NK-92 (cell line): Measurements from ENCODE around the gene STARD4.

Source experiments
- DNase-seq: peaks from one replicate; lab custom pipeline; 2025; ENCODE audit not compliant: unreplicated experiment; lab: John Stamatoyannopoulos, UW

Gene STARD4

DNA sequence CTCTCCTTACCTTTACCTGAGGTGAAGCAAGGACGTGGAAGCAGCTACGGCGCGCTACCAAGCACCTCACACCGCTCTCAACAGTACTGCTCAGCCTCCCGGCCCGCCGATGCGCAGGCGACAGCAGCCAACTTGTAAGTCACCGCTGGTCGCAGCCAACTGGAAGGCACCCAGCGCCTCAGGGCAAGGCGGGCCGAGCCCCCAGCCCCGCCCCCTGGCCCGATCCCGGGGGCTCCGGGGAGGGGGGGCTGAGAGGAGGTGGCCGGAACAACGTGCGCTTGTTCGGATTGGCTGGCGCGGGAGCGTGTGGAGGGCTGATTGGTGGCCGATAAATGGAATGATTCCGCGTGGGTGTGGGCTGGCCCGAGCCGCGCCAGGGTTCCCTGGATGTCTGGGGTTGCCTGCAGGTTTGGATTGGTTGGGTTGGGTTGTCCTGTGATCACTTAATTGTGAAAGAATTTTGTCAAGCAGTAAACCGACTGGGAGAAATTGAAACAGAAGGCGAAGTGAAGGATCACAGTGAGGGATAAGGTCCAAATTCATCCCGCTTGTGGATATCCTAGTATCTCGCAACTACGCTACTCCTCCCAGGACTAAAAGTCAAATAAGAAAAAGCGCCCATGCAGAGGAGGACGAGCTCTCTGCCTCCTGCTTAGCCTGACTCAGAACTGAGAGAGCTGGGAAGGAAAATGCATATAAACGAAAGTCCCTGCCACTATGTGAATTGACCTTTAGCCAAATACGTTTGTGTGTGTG, at the start of gene STARD4:
TSS of gene STARD4 (minus strand) at position 161 of the 756 bp plus-strand sequence. CDS start 5,102 bp downstream, outside the sequence.
- peak; percentile 64 for DNase-seq

GRCh38 chr5:111559680-111560079, 47.3 kb upstream of the STARD4 start:
- DNase-seq, result no peak

- DNase-seq, result no peak
Measured at GRCh38 chr5:111557686-111558085, 45.4 kb upstream of the STARD4 start.

- no peak for DNase-seq
Measured at GRCh38 chr5:111557111-111557510, 44.8 kb upstream of the STARD4 start.

- DNase-seq, result no peak
Measured at GRCh38 chr5:111556501-111556900, 44.2 kb upstream of the STARD4 start.

- no peak for DNase-seq
Measured at GRCh38 chr5:111555760-111556159, 43.4 kb upstream of the STARD4 start.

GRCh38 chr5:111553868-111554267, 41.5 kb upstream of the STARD4 start:
- no peak for DNase-seq

DNA sequence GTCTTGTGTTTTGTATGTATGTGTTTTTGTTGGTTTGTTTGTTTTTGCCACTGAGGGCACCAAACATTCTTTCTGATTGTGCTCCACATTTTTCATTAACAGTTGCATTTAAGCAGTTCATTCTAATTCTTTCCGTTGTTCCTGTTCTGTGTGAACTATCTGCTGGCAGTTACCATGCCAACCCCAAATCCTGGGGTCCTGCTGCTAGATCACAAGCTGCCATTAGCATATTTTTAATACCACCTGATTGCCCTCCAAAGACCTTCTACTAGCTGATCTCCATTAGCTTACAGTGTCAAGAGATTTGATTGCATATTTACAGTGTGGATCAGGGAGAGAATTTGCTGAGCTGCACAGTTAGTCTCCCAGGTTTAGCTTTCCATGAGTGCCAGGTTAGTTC, 40.6 kb upstream of the STARD4 start:
- DNase-seq, result no peak

- no peak for DNase-seq
Measured at GRCh38 chr5:111552492-111552891, 40.2 kb upstream of the STARD4 start.

- DNase-seq, result no peak
Measured at GRCh38 chr5:111551569-111552275, 39.4 kb upstream of the STARD4 start.

- no peak for DNase-seq
Measured at GRCh38 chr5:111551161-111551560, 38.8 kb upstream of the STARD4 start.

- no peak for DNase-seq
Measured at GRCh38 chr5:111550282-111551020, 38.1 kb upstream of the STARD4 start.

DNA sequence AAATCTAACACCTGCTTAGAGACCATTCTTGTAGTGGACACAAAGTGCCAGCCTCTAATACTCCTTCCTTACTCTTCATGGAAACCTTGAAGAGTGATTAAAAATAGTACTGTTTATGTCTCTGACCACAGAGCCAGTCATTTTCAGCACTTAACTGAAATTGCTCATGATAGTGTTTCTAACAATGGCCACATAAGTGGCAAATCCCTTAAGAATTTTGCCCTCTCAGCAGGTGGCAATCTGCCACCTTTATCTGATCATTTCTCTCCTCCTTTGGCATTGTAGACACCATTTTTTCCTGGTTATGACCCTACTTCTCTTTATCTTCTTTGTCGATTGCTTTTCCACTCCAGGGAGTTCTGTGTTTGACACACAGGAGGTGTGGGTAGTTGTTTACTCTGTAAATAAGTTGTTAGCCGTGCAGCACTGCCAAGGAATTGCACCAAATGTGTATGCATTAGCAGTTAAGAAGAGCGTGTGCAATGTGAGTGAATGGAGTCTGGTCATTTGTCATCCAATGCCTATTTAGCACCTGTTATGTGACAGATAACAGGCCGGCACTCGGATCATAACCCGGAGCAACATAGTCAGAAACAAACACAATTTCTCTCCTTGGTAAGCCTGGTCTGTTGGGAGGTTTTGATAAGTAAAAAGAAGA, 36.8 kb upstream of the STARD4 start:
- no peak for DNase-seq

DNA sequence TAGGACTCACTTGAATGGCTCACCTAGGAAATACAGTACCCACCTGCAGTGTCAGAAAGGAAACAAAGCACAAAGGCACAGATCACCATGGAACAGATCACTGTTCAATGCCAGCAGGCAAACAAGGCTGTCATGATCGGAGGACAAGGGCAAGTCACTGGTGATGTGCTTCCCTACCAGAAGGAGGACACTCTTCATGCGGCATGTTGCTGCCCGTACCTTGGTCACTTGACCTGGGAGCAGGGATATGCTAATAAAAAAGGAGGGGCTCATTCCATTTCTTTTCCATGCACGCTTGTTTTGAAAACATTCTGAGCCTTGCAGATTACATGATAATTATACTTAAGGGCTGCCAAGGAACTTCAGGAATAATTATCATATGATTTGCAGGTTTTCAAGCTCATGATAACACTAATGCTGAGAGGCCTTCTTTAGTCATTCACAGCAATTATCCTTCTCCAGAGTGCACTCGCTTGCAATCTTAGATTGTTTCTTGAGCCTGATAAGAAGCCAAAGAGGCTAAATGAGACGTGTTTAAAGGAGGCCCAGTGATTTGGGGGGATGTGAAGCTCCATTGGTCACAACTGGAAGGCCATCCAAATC, 36.1 kb upstream of the STARD4 start:
- no peak for DNase-seq

- no peak for DNase-seq
Measured at GRCh38 chr5:111545031-111545430, 32.7 kb upstream of the STARD4 start.

GRCh38 chr5:111537141-111538024, 25.0 kb upstream of the STARD4 start:
- DNase-seq, result no peak

DNA sequence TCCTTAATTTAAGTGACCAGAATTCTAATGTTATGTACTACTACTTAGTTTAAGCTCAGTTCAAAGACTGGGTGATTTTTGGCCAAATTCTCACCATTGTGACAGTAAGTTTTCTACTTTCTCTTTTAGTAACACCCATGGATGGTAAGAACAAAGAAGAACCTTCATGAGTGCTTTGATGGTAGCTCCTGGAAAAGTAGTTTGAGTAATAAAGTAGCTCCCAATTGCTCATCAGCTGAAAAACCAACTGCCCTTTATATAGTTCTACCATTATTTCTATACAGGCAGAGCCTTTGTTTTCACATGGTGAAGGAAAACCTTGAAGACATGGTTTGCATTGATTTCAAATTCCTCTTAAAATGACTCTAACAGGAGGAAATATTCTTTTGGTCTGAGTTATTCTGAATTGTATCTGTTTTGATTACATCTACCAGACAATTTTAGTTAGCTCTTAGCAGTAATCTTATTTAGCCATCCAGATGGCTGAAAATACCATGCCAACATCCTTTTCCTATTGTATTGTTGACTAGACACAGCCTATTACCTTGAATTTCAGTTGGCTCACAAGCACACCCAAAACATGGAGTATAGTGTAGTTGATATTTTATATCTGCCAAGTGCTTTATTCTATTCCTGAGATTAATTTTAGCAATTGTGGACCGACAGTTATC, 23.7 kb upstream of the STARD4 start:
- DNase-seq, result no peak

DNA sequence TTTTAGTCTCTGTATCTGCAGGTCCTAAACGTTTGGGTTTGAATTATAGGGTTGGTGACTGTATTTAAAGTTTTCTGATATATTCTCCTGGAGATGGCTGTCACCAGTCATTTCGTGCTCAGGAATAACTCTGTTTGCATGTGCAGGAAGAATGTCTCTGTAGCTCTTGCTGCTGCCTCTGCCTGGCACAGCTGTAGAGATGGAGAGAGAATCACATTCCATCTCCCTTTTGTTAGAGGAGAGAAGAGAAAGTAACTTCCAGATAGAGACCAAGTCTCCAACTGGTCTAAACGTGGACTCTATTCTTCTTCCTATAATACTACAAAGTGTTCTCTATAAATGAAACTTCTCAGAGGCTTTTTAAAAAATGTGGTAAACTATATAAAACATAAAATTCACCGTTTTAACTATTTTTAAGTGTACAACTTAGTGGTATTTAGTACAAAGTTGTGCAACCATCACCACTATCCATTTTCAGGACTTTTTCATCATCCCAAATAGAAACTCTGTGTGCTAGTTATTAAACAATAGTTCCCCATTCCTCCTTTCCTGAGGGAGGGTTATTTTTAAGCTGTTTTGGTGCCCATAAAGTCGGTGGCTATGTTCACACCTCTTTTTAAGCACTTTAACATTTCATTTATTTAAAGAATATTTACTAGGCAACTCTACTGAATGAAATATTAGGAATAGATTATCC, 20.7 kb upstream of the STARD4 start:
- DNase-seq, result no peak

DNA sequence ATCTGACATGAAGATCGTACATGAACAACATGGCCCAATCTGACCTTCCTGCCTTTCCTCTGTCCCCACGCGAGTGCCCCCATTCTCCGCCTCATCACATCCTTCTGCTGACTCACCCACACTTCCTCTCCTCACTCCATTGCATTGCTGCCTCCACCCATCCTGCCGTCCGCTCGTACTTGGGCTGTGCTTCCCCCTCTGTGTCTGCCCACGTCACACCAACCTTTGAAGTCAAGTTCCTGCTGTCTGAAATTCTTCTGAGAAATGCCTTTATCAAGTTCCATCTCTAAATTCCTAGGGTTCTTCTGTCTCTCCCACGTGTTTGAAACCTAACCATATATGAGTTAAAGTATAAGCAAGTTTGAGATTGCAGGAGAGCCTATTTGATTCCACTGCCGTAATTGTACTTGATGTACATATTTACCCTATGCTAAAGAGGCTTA, 18.0 kb upstream of the STARD4 start:
- DNase-seq, result peak; percentile 36
